CD14-positive monocyte (primary cell): Measurements from ENCODE around the gene RNASEH2C. TPM values are rescaled to one million over a fixed set of nuclear protein-coding genes. Genes with fewer than 3 reads are reported as not detected.
A peak's percentile ranks its signal among the peaks of the same experiment; 100 is the strongest.

Experiments
- DNase-seq, 3 donors: peaks; one replicate each; pipeline ENCODE4 v3.0.0-alpha.2; 2011 to 2022
- H2AFZ ChIP-seq: 2 replicates; pipeline ENCODE4 v1.6.0; 2012; ENCODE audit warnings: mild to moderate bottlenecking, low read depth, low read length, inconsistent platforms; ENCODE audit not compliant: insufficient read depth, poor library complexity, severe bottlenecking
- H3K27ac ChIP-seq, 2 donors: 1 replicate in 1 of 2; 2 replicates in 1 of 2; pipeline ENCODE4 v1.5.1; 2012 to 2013; ENCODE audit warnings: low read length in 2 of 2, control low read depth in 1 of 2, inconsistent platforms in 1 of 2, low read depth in 1 of 2, mild to moderate bottlenecking in 1 of 2
- H3K27me3 ChIP-seq, 2 donors: one replicate each; pipeline versions ENCODE4 v1.6.0 to v1.6.1; 2011 to 2013; ENCODE audit warnings: low read length in 2 of 2; ENCODE audit not compliant: control insufficient read depth in 2 of 2, insufficient read depth in 2 of 2
- H3K36me3 ChIP-seq, 2 donors: replicated peaks in 1 of 2; 1 replicate in 1 of 2; 2 replicates in 1 of 2; pipeline versions ENCODE4 v1.5.1 to v1.6.1; 2012 to 2013; ENCODE audit warnings: low read length in 2 of 2, control low read depth in 1 of 2, inconsistent platforms in 1 of 2, mild to moderate bottlenecking in 1 of 2; ENCODE audit not compliant: insufficient read depth in 2 of 2, control insufficient read depth in 1 of 2
- H3K4me1 ChIP-seq, 2 donors: 1 replicate in 1 of 2; 2 replicates in 1 of 2; pipeline versions ENCODE4 v1.5.1 to v1.6.1; 2012 to 2013; ENCODE audit warnings: low read length in 2 of 2, control low read depth in 1 of 2, inconsistent platforms in 1 of 2, mild to moderate bottlenecking in 1 of 2, moderate library complexity in 1 of 2; ENCODE audit not compliant: insufficient read depth in 2 of 2, control insufficient read depth in 1 of 2
- H3K4me2 ChIP-seq: replicated peaks from 2 replicates; pipeline ENCODE3; 2012; ENCODE audit warnings: low read length, moderate library complexity, mild to moderate bottlenecking; ENCODE audit not compliant: poor library complexity, severe bottlenecking; ENCODE audit errors: extremely low read depth
- H3K4me3 ChIP-seq, 3 experiments: fragments of 200-600 bp in 1 of 3; sonication (generic) in 1 of 3; replicated peaks in 1 of 3; 1 replicate in 2 of 3; 2 replicates in 1 of 3; pipeline ENCODE4 v1.5.1; 2011 to 2013; ENCODE audit warnings: low read length in 3 of 3, mild to moderate bottlenecking in 3 of 3, control low read depth in 2 of 3, low read depth in 2 of 3, inconsistent platforms in 1 of 3, moderate library complexity in 1 of 3
- H3K79me2 ChIP-seq: 2 replicates; pipeline ENCODE4 v1.6.0; 2012; ENCODE audit warnings: mild to moderate bottlenecking, control low read depth, inconsistent platforms, low read length, moderate library complexity; ENCODE audit not compliant: insufficient read depth
- H3K9ac ChIP-seq: 2 replicates; pipeline ENCODE4 v1.6.0; 2017; ENCODE audit warnings: low read length, mild to moderate bottlenecking; ENCODE audit not compliant: insufficient read depth, poor library complexity, severe bottlenecking
- H3K9me3 ChIP-seq, 2 donors: replicated peaks in 1 of 2; 1 replicate in 1 of 2; 2 replicates in 1 of 2; pipeline versions ENCODE4 v1.5.1 to v1.6.1; 2012 to 2013; ENCODE audit warnings: low read length in 2 of 2, control low read depth in 1 of 2; ENCODE audit not compliant: control insufficient read depth in 1 of 2, insufficient read depth in 1 of 2
- H4K20me1 ChIP-seq: 2 replicates; pipeline ENCODE4 v1.6.0; 2012; ENCODE audit warnings: mild to moderate bottlenecking, low read length, control low read depth, moderate library complexity; ENCODE audit not compliant: insufficient read depth
- H3K27ac Mint-ChIP-seq, 7 donors: one replicate each; pipeline ENCODE4 v1.8.0; 2020; ENCODE audit warnings: mild to moderate bottlenecking in 7 of 7, mixed read lengths in 7 of 7, moderate library complexity in 6 of 7, inconsistent platforms in 2 of 7
- H3K27me3 Mint-ChIP-seq, 3 donors: one replicate each; pipeline ENCODE4 v1.8.0; 2021 to 2022; ENCODE audit warnings: low read depth in 3 of 3, mild to moderate bottlenecking in 3 of 3, mixed read lengths in 3 of 3, moderate library complexity in 3 of 3, inconsistent platforms in 1 of 3
- H3K36me3 Mint-ChIP-seq, 2 donors: one replicate each; pipeline ENCODE4 v1.8.0; 2020; ENCODE audit warnings: mixed read lengths in 2 of 2, inconsistent platforms in 1 of 2, mild to moderate bottlenecking in 1 of 2
- H3K4me1 Mint-ChIP-seq: one replicate; pipeline ENCODE4 v1.8.0; 2020; ENCODE audit warnings: mild to moderate bottlenecking, mixed read lengths
- H3K4me3 Mint-ChIP-seq, 2 donors: one replicate each; pipeline ENCODE4 v1.8.0; 2020; ENCODE audit warnings: mild to moderate bottlenecking in 2 of 2, mixed read lengths in 2 of 2, moderate library complexity in 1 of 2
- H3K9me3 Mint-ChIP-seq, 7 donors: one replicate each; pipeline ENCODE4 v1.8.0; 2020 to 2022; ENCODE audit warnings: mixed read lengths in 7 of 7, mild to moderate bottlenecking in 6 of 7, moderate library complexity in 6 of 7, inconsistent platforms in 2 of 7
- CTCF ChIP-seq: fragments of 200-600 bp; IDR thresholded peaks from one replicate; pipeline ENCODE4 v1.8.0; 2022; ENCODE audit warnings: antibody characterized with exemption, mild to moderate bottlenecking
- WGBS: methylation state at CpG from one replicate; pipeline ENCODE4 v1.1.5; 2013; ENCODE audit warnings: missing lambda C conversion rate; ENCODE audit not compliant: insufficient coverage; 5-methylcytosine and 5-hydroxymethylcytosine counted together
- intact Hi-C, 2 donors: fragments of 100-400 bp; cut with micrococcal nuclease; formaldehyde crosslinking; loops; one replicate each; pipeline versions ENCODE4 v1.15.0 to v1.15.1; 2023
- polyA plus RNA-seq, 3 donors: library from polyadenylated mRNA; depleted of rRNA in 1 of 3; unstranded in 2 of 3; stranded (reverse) in 1 of 3; fragments of 300-500 nt in 2 of 3; fragments of >200 nt in 1 of 3; fragmentation: Illumina TruSeq in 2 of 3; gene quantifications; 1 replicate in 2 of 3; 2 replicates in 1 of 3; pipeline ENCODE4 v1.2.3, GENCODE V29; 2012 to 2021

The RNASEH2C gene
- polyA plus RNA-seq, 3 donors, result 33.3 to 131 (median 95.2) TPM

- no peaks in the 10 kb centered on the region for H3K27me3 ChIP-seq
- peak overlapping the region; percentile 62 to 71 for H3K27ac ChIP-seq
- H4K20me1 ChIP-seq, result peaks cover 49% of the 10 kb centered on the region
- Mint-ChIP-seq H3K36me3 (peaks cover 42 to 49% of the 10 kb centered on the region in 2 donors), H3K27me3 (peaks cover 0 to 4% (median 2%) of the 10 kb centered on the region in 3 donors), H3K27ac (peak overlapping the region; percentile 81 to 91 (median 85)), H3K4me1 (peaks cover 30% of the 10 kb centered on the region), H3K4me3 (peak overlapping the region; percentile 92 to 96), H3K9me3 (no peaks in the 10 kb centered on the region)
- H3K4me2 ChIP-seq, result peak overlapping the region; percentile 99
- H2AFZ ChIP-seq, result peak overlapping the region; percentile 85
- DNase-seq, result no peak
- H3K79me2 ChIP-seq, result peaks cover 41% of the 10 kb centered on the region
- peak overlapping the region; percentile 68 to 91 (median 76) for H3K4me3 ChIP-seq
- intact Hi-C loops, result loop anchor here in 1 of 2 donors (5.0 kb wide), 1 partner anchor 62 kb away; the partner anchor contains the start of gene AP5B1
- H3K4me1 ChIP-seq, result peaks cover 21 to 30% of the 10 kb centered on the region in 2 donors
- 2% methylated on average over 17 of the region's 17 CpGs for WGBS
- TF ChIP-seq CTCF, result no peak
- no peaks in the 10 kb centered on the region for H3K9me3 ChIP-seq
- H3K9ac ChIP-seq, result peak overlapping the region; percentile 78
- peaks cover 43 to 46% of the 10 kb centered on the region in 2 donors for H3K36me3 ChIP-seq
These were observed 757 bp downstream of the RNASEH2C start for GRCh38 chr11:65719871-65720210.

GRCh38 chr11:65718964-65719492, 1.6 kb downstream of the RNASEH2C start:
- Mint-ChIP-seq H3K27ac (peak overlapping the region in 5 of 7 donors; percentile 26 to 84 (median 42)), H3K4me1 (peaks cover 30% of the 10 kb centered on the region), H3K4me3 (peak overlapping the region; percentile 58 to 96), H3K36me3 (peaks cover 49 to 57% of the 10 kb centered on the region in 2 donors), H3K9me3 (no peaks in the 10 kb centered on the region), H3K27me3 (peaks cover 0 to 4% (median 2%) of the 10 kb centered on the region in 3 donors)
- Histone ChIP-seq H3K4me1 (peaks cover 21 to 30% of the 10 kb centered on the region in 2 donors), H3K27ac (peak overlapping the region in 1 of 2 donors; percentile 71), H3K36me3 (peaks cover 52 to 54% of the 10 kb centered on the region in 2 donors), H3K9ac (peak overlapping the region; percentile 78), H4K20me1 (peaks cover 56% of the 10 kb centered on the region), H3K27me3 (no peaks in the 10 kb centered on the region), H2AFZ (no peak overlapping the region), H3K4me2 (peak overlapping the region; percentile 99), H3K4me3 (peak overlapping the region in 1 of 3 experiments; percentile 91), H3K9me3 (no peaks in the 10 kb centered on the region), H3K79me2 (peaks cover 49% of the 10 kb centered on the region)
- no peak for TF ChIP-seq CTCF
- WGBS, result 96% methylated on average over 7 of the region's 10 CpGs
- DNase-seq, result no peak
- intact Hi-C loops, result loop anchor here in 1 of 2 donors (5.0 kb wide), 1 partner anchor 63 kb away; the partner anchor contains the start of gene AP5B1
